Measurements from ENCODE around the gene TMEM179.

DNA sequence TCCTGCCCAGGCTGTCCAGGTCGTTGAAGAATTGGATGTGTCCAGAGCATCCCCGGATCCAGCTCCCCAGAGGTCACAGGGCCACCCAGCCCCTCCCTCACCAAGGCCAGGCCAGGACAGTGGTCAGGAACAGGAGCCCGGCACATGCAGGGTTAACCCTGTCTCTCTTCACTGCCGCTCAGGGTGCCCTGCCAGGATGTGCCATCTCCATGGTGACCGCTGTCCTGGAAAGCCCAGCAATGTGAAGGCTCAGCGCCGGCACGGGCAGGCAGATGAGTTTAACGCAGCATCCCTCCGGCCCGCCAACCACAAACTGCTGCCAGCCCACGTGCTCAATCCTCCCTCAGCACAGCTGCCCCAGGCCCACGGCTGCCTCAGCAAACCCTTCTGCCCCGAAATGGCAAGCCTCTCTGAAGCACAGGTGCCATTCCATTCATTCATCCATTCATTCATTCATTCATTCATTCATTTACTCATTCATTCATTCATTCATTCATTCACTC, 4.4 kb downstream of the TMEM179 start:
- TF ChIP-seq, protein P1, sequence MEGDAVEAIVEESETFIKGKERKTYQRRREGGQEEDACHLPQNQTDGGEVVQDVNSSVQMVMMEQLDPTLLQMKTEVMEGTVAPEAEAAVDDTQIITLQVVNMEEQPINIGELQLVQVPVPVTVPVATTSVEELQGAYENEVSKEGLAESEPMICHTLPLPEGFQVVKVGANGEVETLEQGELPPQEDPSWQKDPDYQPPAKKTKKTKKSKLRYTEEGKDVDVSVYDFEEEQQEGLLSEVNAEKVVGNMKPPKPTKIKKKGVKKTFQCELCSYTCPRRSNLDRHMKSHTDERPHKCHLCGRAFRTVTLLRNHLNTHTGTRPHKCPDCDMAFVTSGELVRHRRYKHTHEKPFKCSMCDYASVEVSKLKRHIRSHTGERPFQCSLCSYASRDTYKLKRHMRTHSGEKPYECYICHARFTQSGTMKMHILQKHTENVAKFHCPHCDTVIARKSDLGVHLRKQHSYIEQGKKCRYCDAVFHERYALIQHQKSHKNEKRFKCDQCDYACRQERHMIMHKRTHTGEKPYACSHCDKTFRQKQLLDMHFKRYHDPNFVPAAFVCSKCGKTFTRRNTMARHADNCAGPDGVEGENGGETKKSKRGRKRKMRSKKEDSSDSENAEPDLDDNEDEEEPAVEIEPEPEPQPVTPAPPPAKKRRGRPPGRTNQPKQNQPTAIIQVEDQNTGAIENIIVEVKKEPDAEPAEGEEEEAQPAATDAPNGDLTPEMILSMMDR (IDR thresholded peaks at IDR 0.05 in 4 of 5, conservative IDR thresholded peaks at IDR 0.05 in 1 of 5): no peak
- no peak for TF ChIP-seq POLR2A (IDR thresholded peaks at IDR 0.05)
